T-helper 9 cell (primary cell): ENCODE measurements around the gene ARHGEF11.

Source experiments
- DNase-seq: peaks from one replicate; pipeline ENCODE4 v3.0.0-alpha.2; 2020

The ARHGEF11 gene

GRCh38 chr1:156906206-156906906 lies 139.2 kb downstream of the ARHGEF11 start:
- no peak for DNase-seq

DNA sequence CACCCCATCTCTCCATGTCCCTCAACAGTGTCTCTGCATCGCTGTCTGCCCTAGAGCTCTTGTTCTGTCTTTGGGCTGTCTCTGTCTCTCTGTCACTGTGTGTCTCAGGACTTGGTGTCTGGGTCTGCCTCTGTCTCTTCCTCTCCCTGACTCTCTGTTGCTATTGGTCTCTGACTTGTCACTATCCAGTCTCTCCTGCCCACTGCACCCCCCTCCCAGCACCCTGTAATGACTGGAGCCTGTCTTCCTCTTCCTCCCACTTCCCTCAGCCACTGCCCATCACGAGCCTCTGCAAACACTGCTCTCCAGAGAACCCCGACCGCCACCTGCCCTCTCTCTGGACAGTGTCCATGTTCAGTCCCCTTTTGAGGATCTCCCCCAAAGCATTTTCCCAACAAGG lies 139.9 kb downstream of the ARHGEF11 start:
- no peak for DNase-seq

DNA sequence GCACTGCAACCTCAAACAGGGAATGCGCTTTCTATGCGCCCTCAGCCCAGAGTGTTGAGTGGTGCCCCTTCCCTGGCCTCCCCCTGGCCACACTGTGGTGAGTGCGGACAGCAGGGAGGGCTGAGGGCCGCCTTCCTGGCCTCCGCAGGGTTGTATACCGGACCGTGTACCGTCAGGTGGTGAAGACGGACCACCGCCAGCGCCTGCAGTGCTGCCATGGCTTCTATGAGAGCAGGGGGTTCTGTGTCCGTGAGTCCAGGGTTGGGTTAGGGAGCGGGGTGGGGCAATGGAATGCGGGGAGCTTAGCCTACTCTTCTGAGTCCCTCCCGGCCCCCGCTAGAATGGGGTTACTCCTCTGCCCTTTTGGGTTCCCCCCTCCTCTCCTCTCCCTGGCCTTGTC lies 140.4 kb downstream of the ARHGEF11 start:
- DNase-seq = no peak

DNA sequence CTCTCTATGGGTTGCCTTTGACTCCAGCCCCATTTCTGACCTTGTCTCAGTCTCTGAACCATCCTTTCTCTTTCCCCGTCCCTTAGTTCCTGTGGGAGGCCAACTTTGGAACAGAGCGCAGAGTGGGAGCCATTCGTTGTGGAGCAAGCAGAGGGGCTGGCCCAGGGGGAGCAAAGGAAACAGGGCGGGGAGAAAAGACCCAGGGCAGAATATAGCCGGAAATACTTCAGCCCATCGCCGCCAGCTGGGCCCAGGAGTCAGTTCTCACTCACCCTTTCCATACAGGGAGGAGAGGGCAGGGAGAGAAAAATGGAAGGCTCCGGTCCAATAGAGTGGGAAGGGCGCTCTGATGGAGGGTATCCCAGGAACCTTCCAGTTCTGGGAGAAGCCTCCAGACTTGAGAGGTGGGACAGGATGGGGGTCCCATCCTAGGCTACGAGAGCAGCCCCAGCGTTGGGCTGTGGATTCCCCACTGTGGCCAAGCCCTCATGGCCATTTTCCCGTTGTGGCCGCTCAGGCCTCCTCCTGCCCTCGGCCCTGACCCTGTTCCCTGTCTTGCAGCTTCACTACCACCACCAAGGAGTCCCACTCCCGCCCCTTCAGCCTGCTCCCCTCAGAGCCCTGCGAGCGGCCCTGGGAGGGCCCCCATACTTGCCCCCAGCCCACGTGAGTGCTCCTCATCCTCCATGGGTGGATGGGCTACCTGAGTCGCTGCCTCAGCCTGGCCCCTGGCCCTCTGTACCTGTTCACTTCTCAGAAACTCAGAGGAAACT lies 141.2 kb downstream of the ARHGEF11 start:
- DNase-seq = no peak

DNA sequence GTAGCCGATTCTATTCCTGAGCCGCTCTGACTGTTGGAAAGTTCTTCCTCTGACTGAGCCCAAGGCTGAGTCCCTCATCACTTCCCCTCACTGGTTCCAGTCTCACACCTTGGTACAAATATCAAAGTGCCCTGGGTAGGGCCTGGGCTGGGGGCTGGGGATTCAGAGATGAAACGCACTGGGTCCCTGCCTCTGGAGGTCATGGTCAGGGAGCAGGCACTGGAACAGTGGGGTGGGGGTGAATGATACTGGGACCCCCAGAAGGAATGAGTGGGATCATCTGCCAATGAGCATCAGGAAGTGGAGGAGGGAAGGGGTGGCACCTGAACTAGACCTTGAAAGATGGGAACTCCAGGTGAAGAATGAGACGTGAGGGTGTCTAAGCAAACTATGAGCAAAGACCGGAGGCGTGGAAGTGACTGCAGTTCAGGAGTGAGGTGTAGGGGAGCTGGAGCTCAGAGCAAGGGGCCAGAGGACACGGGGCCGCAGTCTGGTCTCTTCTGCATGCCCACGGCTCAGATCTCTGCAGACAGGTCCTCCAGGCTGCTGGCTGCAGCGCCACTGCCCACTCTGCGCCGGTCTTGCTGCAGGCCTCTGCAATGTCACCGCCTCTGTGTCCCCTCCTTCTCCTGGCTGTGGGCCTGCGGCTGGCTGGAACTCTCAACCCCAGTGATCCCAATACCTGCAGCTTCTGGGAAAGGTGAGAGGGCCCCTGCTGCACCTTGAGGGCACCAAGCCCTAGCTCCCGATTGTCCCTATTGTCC lies 142.0 kb downstream of the ARHGEF11 start:
- no peak for DNase-seq

GRCh38 chr1:156901966-156902915 lies 143.3 kb downstream of the ARHGEF11 start:
- DNase-seq = no peak

DNA sequence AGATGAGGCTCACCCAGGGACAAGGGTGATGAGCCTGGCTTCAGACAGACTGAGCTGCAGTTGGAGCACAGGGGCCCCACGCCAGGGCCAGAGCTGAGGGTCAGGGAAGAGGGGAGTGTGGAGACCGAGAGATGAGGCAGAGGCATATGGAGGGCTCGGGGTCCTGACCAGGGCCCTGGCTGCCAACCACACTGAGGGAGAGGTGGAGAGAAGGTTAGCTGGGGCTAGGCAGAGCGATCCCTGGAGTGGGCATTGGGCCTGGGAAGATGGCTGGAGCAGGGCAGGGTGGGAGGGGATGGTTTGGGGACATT lies 144.0 kb downstream of the ARHGEF11 start:
- DNase-seq = no peak

- DNase-seq = no peak
Observed at GRCh38 chr1:156900896-156901589, 144.5 kb downstream of the ARHGEF11 start.

GRCh38 chr1:156899956-156900718 lies 145.4 kb downstream of the ARHGEF11 start:
- no peak for DNase-seq

DNA sequence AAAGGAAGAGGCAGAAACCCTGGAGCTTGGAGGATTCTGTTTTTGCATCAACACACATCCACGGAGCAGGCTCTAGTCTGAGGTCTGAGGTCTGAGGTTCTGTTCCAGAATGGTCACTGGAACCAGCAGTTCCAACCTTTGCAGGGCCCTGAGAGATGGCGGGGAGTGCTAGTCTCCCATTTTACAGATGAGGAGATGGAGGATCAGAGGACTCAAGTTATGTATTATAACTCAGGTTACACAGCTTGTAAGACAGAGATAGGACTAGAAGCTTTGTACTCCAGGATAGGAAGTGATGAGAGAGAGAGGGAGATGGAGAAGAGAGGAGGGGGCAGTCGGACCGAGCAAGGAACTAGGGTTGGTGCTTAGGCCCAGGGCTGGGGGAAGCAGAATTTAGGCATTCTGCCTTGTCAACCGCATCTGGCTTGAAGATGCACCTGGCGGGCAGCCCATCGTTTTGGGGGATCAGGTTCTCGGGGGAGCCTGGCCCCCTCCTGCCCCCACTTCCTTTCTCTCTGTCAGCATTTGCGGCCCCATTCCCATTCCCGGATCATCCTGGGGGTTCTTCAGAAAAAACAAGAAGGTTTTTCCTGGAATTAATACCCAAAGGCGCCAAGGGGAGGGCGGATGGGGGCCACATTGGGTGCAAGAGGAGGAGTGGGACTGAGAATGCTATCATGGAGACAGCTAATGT lies 146.4 kb downstream of the ARHGEF11 start:
- no peak for DNase-seq

GRCh38 chr1:156898161-156898566 lies 147.4 kb downstream of the ARHGEF11 start:
- DNase-seq = no peak

GRCh38 chr1:156897078-156897825 lies 148.3 kb downstream of the ARHGEF11 start:
- no peak for DNase-seq

GRCh38 chr1:156896490-156897033 lies 149.0 kb downstream of the ARHGEF11 start:
- no peak for DNase-seq

DNA sequence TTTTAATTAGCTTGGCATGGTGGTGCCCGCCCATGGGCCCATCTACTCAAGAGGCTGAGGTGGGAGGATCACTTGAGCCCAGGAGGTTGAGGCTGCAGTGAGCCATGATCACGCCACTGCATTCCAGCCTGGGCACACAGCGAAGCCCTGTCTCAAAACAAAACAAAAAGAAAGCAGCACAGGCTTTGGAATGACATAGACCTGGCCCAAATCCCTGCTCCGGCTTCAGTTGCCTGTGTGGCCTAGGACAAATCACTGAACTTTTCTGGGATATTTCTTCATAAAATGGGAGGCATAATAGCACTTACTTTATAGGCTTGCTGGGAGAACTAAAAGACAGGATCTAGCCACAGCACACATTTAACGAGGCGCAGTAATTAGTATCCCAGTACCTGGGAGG lies 149.6 kb downstream of the ARHGEF11 start:
- DNase-seq = no peak

GRCh38 chr1:156895455-156895812 lies 150.1 kb downstream of the ARHGEF11 start:
- no peak for DNase-seq

GRCh38 chr1:156894711-156895454 lies 150.7 kb downstream of the ARHGEF11 start:
- no peak for DNase-seq

- no peak for DNase-seq
Observed at GRCh38 chr1:156894001-156894400, 151.5 kb downstream of the ARHGEF11 start.

DNA sequence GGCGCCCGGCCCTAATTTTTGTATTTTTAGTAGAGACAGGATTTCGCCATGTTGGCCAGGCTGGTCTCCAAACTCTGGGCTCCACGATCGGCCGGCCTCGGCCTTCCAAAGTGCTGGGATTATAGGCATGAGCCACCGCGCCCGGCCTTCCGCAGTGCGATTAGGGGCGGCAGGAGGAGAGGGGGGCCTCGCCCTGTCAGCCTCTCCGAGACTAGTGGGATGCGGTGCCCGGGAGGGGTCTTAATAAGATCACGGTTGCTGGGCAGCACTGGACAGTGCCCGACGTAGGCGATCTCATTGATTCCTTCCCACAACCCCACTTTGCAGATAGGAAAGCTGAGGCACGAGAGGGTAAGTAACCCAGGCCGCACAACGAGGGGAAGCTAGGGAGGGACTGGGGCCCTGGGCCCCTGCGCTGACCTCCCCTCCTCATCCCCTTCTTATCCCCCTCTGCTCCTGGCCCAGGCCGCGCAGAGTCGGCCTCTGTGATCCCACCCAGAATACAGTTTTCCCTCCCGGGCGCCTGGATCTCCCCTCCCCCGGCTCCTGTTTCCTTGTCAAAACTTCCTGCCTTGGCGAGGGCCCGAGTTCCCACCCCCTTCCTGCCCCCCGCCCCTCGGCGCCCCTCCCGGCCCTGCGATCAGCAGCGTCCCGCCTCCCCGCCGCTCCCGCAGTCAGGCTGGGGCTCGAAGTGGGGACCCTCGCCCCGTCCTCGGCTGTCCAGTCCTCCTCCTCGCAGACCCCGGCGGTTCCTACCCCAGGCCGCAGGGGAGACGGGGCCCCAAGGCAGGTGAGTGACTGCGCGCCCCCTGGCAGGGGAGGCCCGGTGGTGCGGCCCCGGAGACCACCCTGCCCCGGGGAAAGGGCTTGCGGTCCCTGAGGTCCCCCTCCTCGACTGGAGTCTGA lies 152.2 kb downstream of the ARHGEF11 start, which contains the start of gene PEAR1:
Gene PEAR1 (plus strand): TSS at position 671 of the 906 bp plus-strand sequence. CDS start 10,209 bp downstream, outside the sequence.
- DNase-seq = no peak
